Parathyroid adenoma (tissue), 2 donors: Measurements from ENCODE around the gene ATP6V1C2.

Experiments
- H2AFZ ChIP-seq: fragments of 300-600 bp; sonication (generic); one replicate; pipeline ENCODE4 v1.7.0; 2017; ENCODE audit warnings: antibody characterized with exemption, mild to moderate bottlenecking
- H3K27ac ChIP-seq: fragments of 300-600 bp; sonication (generic); one replicate; pipeline ENCODE4 v1.7.0; 2017
- H3K27me3 ChIP-seq: fragments of 300-600 bp; sonication (generic); one replicate; pipeline ENCODE4 v1.7.0; 2017; ENCODE audit warnings: low read length; ENCODE audit not compliant: control insufficient read depth, insufficient read depth
- H3K36me3 ChIP-seq: fragments of 300-600 bp; sonication (generic); one replicate; pipeline ENCODE4 v1.7.0; 2017; ENCODE audit warnings: low read length; ENCODE audit not compliant: control insufficient read depth, insufficient read depth
- H3K4me1 ChIP-seq: fragments of 300-600 bp; sonication (generic); one replicate; pipeline ENCODE4 v1.7.0; 2017; ENCODE audit warnings: control low read depth
- H3K4me2 ChIP-seq: fragments of 300-600 bp; sonication (generic); one replicate; pipeline ENCODE4 v1.7.0; 2017; ENCODE audit warnings: low read length
- H3K4me3 ChIP-seq: fragments of 300-600 bp; sonication (generic); one replicate; pipeline ENCODE4 v1.7.0; 2017; ENCODE audit warnings: low read depth, low read length
- H3K79me2 ChIP-seq: fragments of 300-600 bp; sonication (generic); one replicate; pipeline ENCODE4 v1.7.0; 2017; ENCODE audit warnings: control low read depth
- H3K9ac ChIP-seq: fragments of 300-600 bp; sonication (generic); one replicate; pipeline ENCODE4 v1.7.0; 2017; ENCODE audit warnings: mild to moderate bottlenecking
- H3K9me3 ChIP-seq: fragments of 300-600 bp; sonication (generic); one replicate; pipeline ENCODE4 v1.7.0; 2017; ENCODE audit warnings: low read length; ENCODE audit not compliant: control insufficient read depth
- TF ChIP-seq, protein P1 (sequence below): fragments of 300-600 bp; sonication (generic); IDR thresholded peaks from one replicate; pipeline ENCODE4 v1.7.0; 2017; ENCODE audit warnings: antibody characterized with exemption, mild to moderate bottlenecking
- donor health status: primary hyperparathyroidism.

Gene ATP6V1C2

DNA sequence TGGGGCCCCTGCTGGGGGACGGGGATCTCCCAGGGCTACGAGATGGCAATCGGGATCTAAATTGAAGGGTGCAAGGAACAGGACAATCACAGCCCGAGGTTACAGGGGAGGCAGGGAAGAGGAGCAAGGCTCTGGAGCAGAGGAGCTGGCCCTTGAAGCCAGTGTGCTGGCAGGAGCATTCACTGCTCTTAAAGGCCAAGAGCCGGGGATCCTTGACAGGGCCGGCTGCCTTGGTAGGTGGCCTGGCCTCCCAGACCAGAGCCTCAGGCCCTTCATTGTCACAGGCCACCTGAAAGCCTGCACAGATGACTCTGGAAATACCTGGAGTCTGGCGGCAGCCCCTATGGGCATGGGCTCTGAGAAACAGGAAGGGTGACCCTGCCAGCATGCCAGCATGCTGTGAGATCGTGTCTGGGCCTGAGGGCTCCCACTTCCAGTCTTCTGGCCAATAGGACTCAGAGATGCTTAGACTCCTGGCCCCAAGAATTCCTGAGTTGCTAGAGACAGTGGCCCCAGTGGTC is 52.5 kb downstream of the ATP6V1C2 start:
- H3K4me2 ChIP-seq, result no peak overlapping the region
- peaks cover 12% of the 10 kb centered on the region for H3K4me1 ChIP-seq
- no peak overlapping the region for H3K4me3 ChIP-seq
- TF ChIP-seq, protein P1, sequence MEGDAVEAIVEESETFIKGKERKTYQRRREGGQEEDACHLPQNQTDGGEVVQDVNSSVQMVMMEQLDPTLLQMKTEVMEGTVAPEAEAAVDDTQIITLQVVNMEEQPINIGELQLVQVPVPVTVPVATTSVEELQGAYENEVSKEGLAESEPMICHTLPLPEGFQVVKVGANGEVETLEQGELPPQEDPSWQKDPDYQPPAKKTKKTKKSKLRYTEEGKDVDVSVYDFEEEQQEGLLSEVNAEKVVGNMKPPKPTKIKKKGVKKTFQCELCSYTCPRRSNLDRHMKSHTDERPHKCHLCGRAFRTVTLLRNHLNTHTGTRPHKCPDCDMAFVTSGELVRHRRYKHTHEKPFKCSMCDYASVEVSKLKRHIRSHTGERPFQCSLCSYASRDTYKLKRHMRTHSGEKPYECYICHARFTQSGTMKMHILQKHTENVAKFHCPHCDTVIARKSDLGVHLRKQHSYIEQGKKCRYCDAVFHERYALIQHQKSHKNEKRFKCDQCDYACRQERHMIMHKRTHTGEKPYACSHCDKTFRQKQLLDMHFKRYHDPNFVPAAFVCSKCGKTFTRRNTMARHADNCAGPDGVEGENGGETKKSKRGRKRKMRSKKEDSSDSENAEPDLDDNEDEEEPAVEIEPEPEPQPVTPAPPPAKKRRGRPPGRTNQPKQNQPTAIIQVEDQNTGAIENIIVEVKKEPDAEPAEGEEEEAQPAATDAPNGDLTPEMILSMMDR, result no peak
- H3K79me2 ChIP-seq, result no peaks in the 10 kb centered on the region
- H3K9ac ChIP-seq, result no peak overlapping the region
- no peaks in the 10 kb centered on the region for H3K27me3 ChIP-seq
- no peaks in the 10 kb centered on the region for H3K36me3 ChIP-seq
- H3K9me3 ChIP-seq, result no peaks in the 10 kb centered on the region
- peak overlapping the region; percentile 35 for H3K27ac ChIP-seq
- H2AFZ ChIP-seq, result peak overlapping the region; percentile 60

DNA sequence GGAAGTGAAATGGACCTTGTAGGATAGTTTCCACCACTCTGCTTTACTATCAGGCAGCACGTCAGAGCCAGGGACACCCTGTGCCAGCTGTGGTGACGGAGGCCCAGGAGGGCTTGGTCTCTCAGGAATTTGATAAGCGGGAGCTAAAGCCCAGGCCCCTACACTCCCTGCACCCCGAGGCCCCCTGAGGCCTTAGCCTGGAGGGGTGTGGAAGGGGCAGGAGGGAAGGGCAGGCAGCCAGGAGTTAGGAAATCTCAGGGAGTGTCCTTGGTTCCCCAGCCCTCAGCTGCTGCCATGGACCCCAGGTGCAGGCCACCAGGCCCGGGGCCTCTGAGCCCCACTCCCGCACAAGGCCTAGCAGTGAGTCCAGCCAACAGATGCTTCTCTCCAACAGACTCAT is 53.0 kb downstream of the ATP6V1C2 start:
- Histone ChIP-seq H3K27ac (no peak overlapping the region), H3K79me2 (no peaks in the 10 kb centered on the region), H3K4me2 (no peak overlapping the region), H2AFZ (peak overlapping the region; percentile 60), H3K9ac (no peak overlapping the region), H3K27me3 (no peaks in the 10 kb centered on the region), H3K4me1 (peaks cover 12% of the 10 kb centered on the region), H3K9me3 (no peaks in the 10 kb centered on the region), H3K36me3 (no peaks in the 10 kb centered on the region), H3K4me3 (no peak overlapping the region)
- TF ChIP-seq, protein P1, result no peak

DNA sequence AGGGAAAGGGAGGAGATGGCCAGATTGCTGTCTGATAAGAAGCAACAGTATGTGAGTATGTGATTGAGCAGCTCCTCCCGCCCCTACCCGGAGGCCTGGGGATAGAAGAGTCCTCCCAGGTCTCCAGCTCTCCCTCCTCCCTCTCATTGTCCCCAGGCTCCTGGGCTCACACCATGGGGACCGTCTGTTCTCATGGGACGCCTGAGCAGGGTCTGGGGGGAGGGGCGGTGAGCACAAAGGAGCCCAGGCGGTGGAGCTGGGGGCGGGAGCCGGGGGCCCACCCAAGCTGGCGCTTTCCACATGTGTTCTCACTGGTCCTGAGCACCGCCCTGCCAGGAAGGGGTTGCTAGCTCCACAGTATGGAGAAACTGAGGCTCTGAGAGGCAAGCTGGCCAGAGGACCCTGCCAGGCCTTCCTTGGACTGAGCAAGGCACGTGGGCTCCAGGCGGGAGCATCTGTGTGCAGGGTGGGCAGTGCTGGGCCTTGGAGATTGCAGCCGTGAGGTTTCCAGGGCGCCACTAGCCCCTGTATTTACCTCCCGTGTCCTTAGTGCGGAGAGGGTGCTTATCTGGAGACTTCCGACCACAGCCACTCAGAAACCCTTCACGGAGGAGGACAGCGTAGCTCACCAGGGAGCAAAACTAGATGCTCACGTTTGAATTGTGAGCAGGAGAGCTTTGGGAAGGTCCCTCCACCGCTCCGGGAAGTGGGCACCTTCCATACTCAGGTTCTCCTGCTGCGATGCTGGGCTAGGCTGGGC is 53.8 kb downstream of the ATP6V1C2 start:
- no peaks in the 10 kb centered on the region for H3K79me2 ChIP-seq
- no peaks in the 10 kb centered on the region for H3K27me3 ChIP-seq
- TF ChIP-seq, protein P1, result no peak
- no peak overlapping the region for H2AFZ ChIP-seq
- no peak overlapping the region for H3K4me2 ChIP-seq
- no peaks in the 10 kb centered on the region for H3K9me3 ChIP-seq
- H3K4me1 ChIP-seq, result peaks cover 12% of the 10 kb centered on the region
- no peak overlapping the region for H3K27ac ChIP-seq
- H3K36me3 ChIP-seq, result no peaks in the 10 kb centered on the region
- no peak overlapping the region for H3K4me3 ChIP-seq
- no peak overlapping the region for H3K9ac ChIP-seq

DNA sequence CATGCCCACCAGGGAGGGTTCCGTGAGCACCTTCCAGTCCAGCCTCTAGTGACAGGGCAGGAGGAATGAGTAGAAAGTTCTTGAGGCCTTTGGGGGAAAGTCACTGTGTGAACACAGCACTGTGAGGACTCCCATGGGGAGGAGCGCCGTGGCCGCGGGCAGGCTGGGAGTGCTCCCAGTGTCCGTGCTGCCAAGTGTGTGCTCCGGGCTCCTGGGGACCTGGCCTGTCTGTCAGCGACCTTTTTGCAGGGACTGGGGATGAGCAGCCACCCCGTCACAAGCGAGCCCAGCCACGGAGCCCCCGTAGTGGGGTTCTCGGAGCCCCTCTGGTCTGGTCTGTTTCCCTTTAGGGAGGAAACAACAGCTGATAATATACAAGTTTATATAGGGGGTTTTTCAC is 54.4 kb downstream of the ATP6V1C2 start:
- Histone ChIP-seq H3K9me3 (no peaks in the 10 kb centered on the region), H3K27ac (no peak overlapping the region), H3K27me3 (no peaks in the 10 kb centered on the region), H3K9ac (no peak overlapping the region), H3K4me1 (peaks cover 12% of the 10 kb centered on the region), H2AFZ (no peak overlapping the region), H3K36me3 (no peaks in the 10 kb centered on the region), H3K79me2 (no peaks in the 10 kb centered on the region), H3K4me3 (no peak overlapping the region), H3K4me2 (no peak overlapping the region)
- TF ChIP-seq, protein P1, result no peak
